ENCODE results near the gene TTLL12. TPM values are rescaled to one million over a fixed set of nuclear protein-coding genes. Genes with fewer than 3 reads are reported as not detected.

The TTLL12 gene
- polyA plus RNA-seq, 1 donor (not counting 4 experiments of a cell fraction or from before 2014, with no cell fraction given): 22.1 TPM

DNA sequence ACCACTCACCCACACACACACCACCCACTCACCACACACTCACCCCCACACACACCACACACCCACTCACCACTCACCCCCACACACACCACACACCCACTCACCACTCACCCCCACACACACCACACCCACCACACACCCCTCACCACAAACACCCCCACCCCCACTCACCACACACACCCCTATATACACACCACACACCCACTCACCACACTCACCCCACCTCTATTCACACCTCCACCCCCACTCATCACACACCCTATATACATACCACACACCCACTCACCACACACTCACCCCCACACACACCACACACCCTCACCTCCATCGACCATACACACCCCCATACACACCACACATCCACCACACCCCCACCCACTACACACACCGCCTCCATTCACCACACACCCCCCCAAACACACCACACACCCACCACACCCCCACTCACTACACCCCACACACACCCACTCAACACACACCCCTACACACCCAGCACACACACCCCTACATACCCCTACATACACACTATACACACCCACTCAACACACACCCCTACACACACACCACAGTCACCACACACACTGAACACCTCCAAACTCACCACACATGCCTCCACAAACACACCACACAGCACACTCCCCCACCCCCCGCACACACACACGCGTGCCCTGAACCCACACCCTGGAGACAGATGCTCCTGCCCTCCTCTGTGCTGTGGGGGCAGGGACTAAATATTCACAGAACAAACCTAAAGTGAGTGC, 19.0 kb upstream of the TTLL12 start:
- Histone ChIP-seq H4K20me1 (ENCODE audit: control insufficient read depth, extremely low read depth, insufficient read depth, low read length) (no peaks in the 10 kb centered on the region), H3K9ac (ENCODE audit: control insufficient read depth, extremely low read depth, insufficient read depth, low read length) (no peak overlapping the region), H2AFZ (ENCODE audit: control insufficient read depth, low read length) (no peak overlapping the region), H3K9me1 (ENCODE audit: control insufficient read depth, extremely low read depth, insufficient read depth, low read length) (no peaks in the 10 kb centered on the region), H3K27me3 (ENCODE audit: control insufficient read depth, extremely low read depth, insufficient read depth, low read length) (peaks cover 15% of the 10 kb centered on the region), H3K4me2 (ENCODE audit: control insufficient read depth, extremely low read depth, insufficient read depth, low read depth, low read length) (no peak overlapping the region), H3K4me3 (ENCODE audit: control insufficient read depth in 2 of 3, extremely low read depth in 1 of 3, insufficient read depth in 2 of 3, low read depth in 1 of 3, low read length in 3 of 3) (no peak overlapping the region), H3K9me3 (ENCODE audit: control insufficient read depth, low read depth, low read length) (no peaks in the 10 kb centered on the region), H3K4me1 (ENCODE audit: control insufficient read depth, extremely low read depth, insufficient read depth, low read length) (no peaks in the 10 kb centered on the region), H3K36me3 (ENCODE audit: control insufficient read depth in 2 of 2, extremely low read depth in 1 of 2, insufficient read depth in 2 of 2, low read length in 2 of 2) (no peaks in the 10 kb centered on the region), H3K27ac (ENCODE audit: control insufficient read depth, insufficient read depth, low read length) (no peak overlapping the region), H3K79me2 (ENCODE audit: control insufficient read depth, insufficient read depth, low read length) (no peaks in the 10 kb centered on the region)
- no peak for TF ChIP-seq EZH2 (IDR thresholded peaks at IDR 0.05; ENCODE audit: low read length)
- TF ChIP-seq, protein P1, sequence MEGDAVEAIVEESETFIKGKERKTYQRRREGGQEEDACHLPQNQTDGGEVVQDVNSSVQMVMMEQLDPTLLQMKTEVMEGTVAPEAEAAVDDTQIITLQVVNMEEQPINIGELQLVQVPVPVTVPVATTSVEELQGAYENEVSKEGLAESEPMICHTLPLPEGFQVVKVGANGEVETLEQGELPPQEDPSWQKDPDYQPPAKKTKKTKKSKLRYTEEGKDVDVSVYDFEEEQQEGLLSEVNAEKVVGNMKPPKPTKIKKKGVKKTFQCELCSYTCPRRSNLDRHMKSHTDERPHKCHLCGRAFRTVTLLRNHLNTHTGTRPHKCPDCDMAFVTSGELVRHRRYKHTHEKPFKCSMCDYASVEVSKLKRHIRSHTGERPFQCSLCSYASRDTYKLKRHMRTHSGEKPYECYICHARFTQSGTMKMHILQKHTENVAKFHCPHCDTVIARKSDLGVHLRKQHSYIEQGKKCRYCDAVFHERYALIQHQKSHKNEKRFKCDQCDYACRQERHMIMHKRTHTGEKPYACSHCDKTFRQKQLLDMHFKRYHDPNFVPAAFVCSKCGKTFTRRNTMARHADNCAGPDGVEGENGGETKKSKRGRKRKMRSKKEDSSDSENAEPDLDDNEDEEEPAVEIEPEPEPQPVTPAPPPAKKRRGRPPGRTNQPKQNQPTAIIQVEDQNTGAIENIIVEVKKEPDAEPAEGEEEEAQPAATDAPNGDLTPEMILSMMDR (optimal IDR thresholded peaks at IDR 0.05 in 1 of 3, IDR thresholded peaks at IDR 0.05 in 1 of 3, conservative IDR thresholded peaks at IDR 0.05 in 1 of 3; ENCODE audit: extremely low read depth in 1 of 3, insufficient read depth in 2 of 3, low read length in 3 of 3): no peak
- no peak for DNase-seq (ENCODE audit: low read depth, low spot score)
- FAIRE-seq: no peak
- dilution Hi-C loops (cut with MboI; ENCODE audit: extremely low pct_ligation_motif_present, low sequenced_read_pairs): no loop called here

DNA sequence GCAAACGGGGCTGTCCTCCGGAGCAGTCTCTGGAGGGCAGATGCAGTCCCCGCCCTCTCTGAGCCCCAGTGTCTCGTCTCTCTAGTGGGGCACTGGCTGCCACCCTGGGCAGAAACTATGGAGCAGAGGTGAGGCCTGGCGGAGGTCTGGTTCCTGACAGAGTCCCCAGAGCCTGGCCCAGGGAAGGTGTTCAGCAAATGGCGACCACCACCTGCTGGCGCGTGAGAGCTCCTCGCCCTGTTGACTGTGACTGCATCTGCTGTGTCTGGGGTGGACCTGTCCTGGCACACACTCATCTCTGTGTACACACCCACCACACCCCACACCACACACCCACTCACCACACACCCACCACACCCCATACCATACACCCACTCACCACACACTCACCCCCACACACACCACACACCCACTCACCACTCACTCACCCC, 18.3 kb upstream of the TTLL12 start:
- dilution Hi-C loops (cut with MboI; ENCODE audit: extremely low pct_ligation_motif_present, low sequenced_read_pairs): no loop called here
- Histone ChIP-seq H3K27me3 (ENCODE audit: control insufficient read depth, extremely low read depth, insufficient read depth, low read length) (peaks cover 15% of the 10 kb centered on the region), H2AFZ (ENCODE audit: control insufficient read depth, low read length) (no peak overlapping the region), H3K9me3 (ENCODE audit: control insufficient read depth, low read depth, low read length) (no peaks in the 10 kb centered on the region), H3K4me2 (ENCODE audit: control insufficient read depth, extremely low read depth, insufficient read depth, low read depth, low read length) (no peak overlapping the region), H4K20me1 (ENCODE audit: control insufficient read depth, extremely low read depth, insufficient read depth, low read length) (no peaks in the 10 kb centered on the region), H3K27ac (ENCODE audit: control insufficient read depth, insufficient read depth, low read length) (no peak overlapping the region), H3K4me3 (ENCODE audit: control insufficient read depth in 2 of 3, extremely low read depth in 1 of 3, insufficient read depth in 2 of 3, low read depth in 1 of 3, low read length in 3 of 3) (no peak overlapping the region), H3K9me1 (ENCODE audit: control insufficient read depth, extremely low read depth, insufficient read depth, low read length) (no peaks in the 10 kb centered on the region), H3K4me1 (ENCODE audit: control insufficient read depth, extremely low read depth, insufficient read depth, low read length) (no peaks in the 10 kb centered on the region), H3K9ac (ENCODE audit: control insufficient read depth, extremely low read depth, insufficient read depth, low read length) (no peak overlapping the region), H3K79me2 (ENCODE audit: control insufficient read depth, insufficient read depth, low read length) (no peaks in the 10 kb centered on the region), H3K36me3 (ENCODE audit: control insufficient read depth in 2 of 2, extremely low read depth in 1 of 2, insufficient read depth in 2 of 2, low read length in 2 of 2) (no peaks in the 10 kb centered on the region)
- TF ChIP-seq EZH2 (IDR thresholded peaks at IDR 0.05; ENCODE audit: low read length): no peak
- TF ChIP-seq, protein P1 (optimal IDR thresholded peaks at IDR 0.05 in 1 of 3, IDR thresholded peaks at IDR 0.05 in 1 of 3, conservative IDR thresholded peaks at IDR 0.05 in 1 of 3; ENCODE audit: extremely low read depth in 1 of 3, insufficient read depth in 2 of 3, low read length in 3 of 3): no peak
- FAIRE-seq: no peak
- no peak for DNase-seq (ENCODE audit: low read depth, low spot score)

Data from keratinocyte (primary cell).